Measurements from ENCODE around the gene SLC11A1. TPM values are rescaled to one million over a fixed set of nuclear protein-coding genes. Genes with fewer than 3 reads are reported as not detected.
A peak's percentile ranks its signal among the peaks of the same experiment; 100 is the strongest.

The SLC11A1 gene
- total and polyA plus RNA-seq, 5 donors from 2014 or later: 0.47 to 1.4 (median 0.74) TPM

DNA sequence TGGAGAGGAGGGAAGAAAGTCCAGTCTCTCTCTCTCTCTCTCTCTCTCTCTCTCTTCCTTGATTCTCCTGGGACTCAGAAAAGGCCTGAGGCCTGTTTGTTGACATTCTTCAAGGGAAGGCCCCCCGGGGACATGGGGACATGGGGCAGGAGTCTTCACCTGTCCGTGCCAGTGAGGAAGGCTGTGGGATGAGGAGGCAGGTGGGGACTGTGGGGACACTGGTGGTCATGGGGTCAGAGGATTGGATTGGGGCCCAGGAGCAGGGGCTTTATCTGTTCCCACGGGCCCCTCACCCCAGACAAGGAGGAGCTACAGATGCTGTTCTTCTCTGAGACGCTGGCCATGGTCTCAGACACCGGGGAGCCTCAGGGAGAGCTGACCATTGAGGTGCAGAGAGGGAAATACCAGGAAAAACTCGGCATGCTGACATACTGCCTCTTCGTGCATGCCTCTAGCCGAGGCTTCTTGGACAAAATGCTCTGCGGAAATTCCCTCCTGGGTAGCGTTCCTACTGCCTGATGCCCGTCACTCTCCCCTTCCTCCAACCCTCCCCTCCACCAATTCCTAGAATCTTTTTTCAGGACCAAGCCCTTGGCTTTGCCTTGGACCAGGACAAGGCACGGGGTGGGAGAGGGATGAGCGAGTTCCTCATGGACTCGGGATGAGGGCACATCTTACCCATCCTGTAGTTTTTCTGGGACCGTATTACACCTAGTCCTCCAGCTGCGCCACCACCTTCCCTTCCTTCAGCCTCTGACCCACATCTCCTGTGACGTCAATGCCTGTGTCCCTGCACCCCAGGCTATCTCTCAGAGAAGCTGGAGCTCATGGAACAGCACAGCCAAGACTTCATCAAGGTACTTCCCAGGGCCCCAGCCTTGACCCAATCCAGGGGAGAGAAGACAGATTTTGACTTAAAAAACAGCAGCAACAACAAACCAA is 24.6 kb upstream of the SLC11A1 start:
- Mint-ChIP-seq H3K27ac (peak overlapping the region in 1 of 3 donors; percentile 66), H3K36me3 (no peaks in the 10 kb centered on the region), H3K27me3 (peaks cover 5% of the 10 kb centered on the region), H3K4me3 (no peak overlapping the region), H3K9me3 (peaks cover 0 to 4% (median 0%) of the 10 kb centered on the region in 7 donors), H3K4me1 (peaks cover 0 to 4% (median 0%) of the 10 kb centered on the region in 4 donors)
- Histone ChIP-seq H3K4me1 (ENCODE audit: control insufficient read depth, insufficient read depth, low read length, poor library complexity, severe bottlenecking) (no peaks in the 10 kb centered on the region), H3K27ac (ENCODE audit: insufficient read depth, low read length, poor library complexity, severe bottlenecking) (no peak overlapping the region), H3K4me3 (ENCODE audit: low read depth, low read length) (no peak overlapping the region), H3K36me3 (ENCODE audit: control insufficient read depth, insufficient read depth, low read length) (no peaks in the 10 kb centered on the region), H3K9me3 (ENCODE audit: control insufficient read depth in 2 of 2, low read length in 2 of 2) (peaks cover under 1 to 2% of the 10 kb centered on the region in 2 experiments), H3K27me3 (ENCODE audit: control insufficient read depth, insufficient read depth, low read length) (no peaks in the 10 kb centered on the region)
- ATAC-seq (ENCODE audit: low read depth in 2 of 2): no peak
- no peak for DNase-seq

DNA sequence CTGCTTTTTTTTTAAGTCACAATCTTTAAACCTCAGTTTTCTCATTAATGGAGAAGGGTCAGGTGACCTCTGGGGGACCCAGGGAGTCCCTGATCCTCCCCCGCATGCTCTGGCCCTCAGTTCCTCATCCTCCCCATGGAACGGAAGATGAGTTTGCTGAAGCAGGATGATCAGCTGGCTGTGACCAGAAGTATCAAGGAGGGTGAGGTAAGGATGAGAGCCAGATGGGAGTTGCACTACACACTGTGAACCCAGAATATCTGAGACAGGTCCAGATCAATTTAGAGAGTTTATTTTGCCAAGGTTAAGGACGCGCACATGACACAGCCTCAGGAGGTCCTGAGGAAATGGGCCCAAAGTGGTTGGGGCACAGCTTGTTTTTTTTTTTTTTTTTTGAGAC is 21.6 kb upstream of the SLC11A1 start:
- DNase-seq (no peak), ATAC-seq (ENCODE audit: low read depth in 2 of 2) (no peak)
- H3K9me3 ChIP-seq (ENCODE audit: control insufficient read depth in 2 of 2, low read length in 2 of 2): no peaks in the 10 kb centered on the region
- no peaks in the 10 kb centered on the region for H3K36me3 ChIP-seq (ENCODE audit: control insufficient read depth, insufficient read depth, low read length)
- no peak overlapping the region for H3K4me3 ChIP-seq (ENCODE audit: low read depth, low read length)
- Mint-ChIP-seq H3K4me1 (peaks cover 0 to 8% (median 0%) of the 10 kb centered on the region in 4 donors), H3K27me3 (no peaks in the 10 kb centered on the region), H3K27ac (peak overlapping the region in 1 of 3 donors; percentile 82), H3K36me3 (no peaks in the 10 kb centered on the region), H3K9me3 (no peaks in the 10 kb centered on the region), H3K4me3 (no peak overlapping the region)
- H3K27ac ChIP-seq (ENCODE audit: insufficient read depth, low read length, poor library complexity, severe bottlenecking): no peak overlapping the region
- H3K27me3 ChIP-seq (ENCODE audit: control insufficient read depth, insufficient read depth, low read length): no peaks in the 10 kb centered on the region
- H3K4me1 ChIP-seq (ENCODE audit: control insufficient read depth, insufficient read depth, low read length, poor library complexity, severe bottlenecking): no peaks in the 10 kb centered on the region

DNA sequence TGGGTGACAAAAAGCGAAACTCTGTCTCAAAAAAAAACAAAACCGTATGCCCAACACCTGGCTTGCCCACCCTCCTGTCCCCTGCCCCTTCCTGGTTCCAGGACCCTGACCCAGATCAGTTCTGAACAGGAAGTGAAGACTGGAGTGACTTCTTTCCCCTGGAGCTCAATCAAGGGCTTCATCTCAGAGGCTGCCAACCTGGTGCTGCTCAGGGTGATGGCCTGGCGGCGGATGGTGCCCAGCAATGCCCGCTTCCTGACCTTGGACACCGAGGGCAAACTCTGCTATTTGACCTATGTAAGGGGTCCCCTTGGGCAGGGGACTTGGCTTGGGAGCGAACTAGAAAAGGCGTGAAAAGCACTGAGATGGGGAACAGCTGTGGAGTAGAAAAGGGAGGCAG is 19.5 kb upstream of the SLC11A1 start:
- DNase-seq (no peak), ATAC-seq (ENCODE audit: low read depth in 2 of 2) (no peak)
- Histone ChIP-seq H3K4me3 (ENCODE audit: low read depth, low read length) (no peak overlapping the region), H3K27ac (ENCODE audit: insufficient read depth, low read length, poor library complexity, severe bottlenecking) (no peak overlapping the region), H3K27me3 (ENCODE audit: control insufficient read depth, insufficient read depth, low read length) (no peaks in the 10 kb centered on the region), H3K4me1 (ENCODE audit: control insufficient read depth, insufficient read depth, low read length, poor library complexity, severe bottlenecking) (peaks cover 3% of the 10 kb centered on the region), H3K36me3 (ENCODE audit: control insufficient read depth, insufficient read depth, low read length) (no peaks in the 10 kb centered on the region), H3K9me3 (ENCODE audit: control insufficient read depth in 2 of 2, low read length in 2 of 2) (no peaks in the 10 kb centered on the region)
- Mint-ChIP-seq H3K4me1 (peaks cover 0 to 11% (median 0%) of the 10 kb centered on the region in 4 donors), H3K27ac (no peak overlapping the region), H3K27me3 (no peaks in the 10 kb centered on the region), H3K4me3 (no peak overlapping the region), H3K9me3 (peaks cover 0 to 2% (median 0%) of the 10 kb centered on the region in 7 donors), H3K36me3 (no peaks in the 10 kb centered on the region)

GRCh38 chr2:218363736-218364135 is 18.3 kb upstream of the SLC11A1 start:
- H3K36me3 Mint-ChIP-seq: no peaks in the 10 kb centered on the region
- ATAC-seq (ENCODE audit: low read depth in 2 of 2) (no peak), DNase-seq (no peak)
- H3K27me3 Mint-ChIP-seq: no peaks in the 10 kb centered on the region
- peaks cover 0 to 17% (median under 1%) of the 10 kb centered on the region in 4 donors for H3K4me1 Mint-ChIP-seq
- no peaks in the 10 kb centered on the region for H3K27me3 ChIP-seq (ENCODE audit: control insufficient read depth, insufficient read depth, low read length)
- H3K27ac ChIP-seq (ENCODE audit: insufficient read depth, low read length, poor library complexity, severe bottlenecking): no peak overlapping the region
- H3K9me3 ChIP-seq (ENCODE audit: control insufficient read depth in 2 of 2, low read length in 2 of 2): no peaks in the 10 kb centered on the region
- peak overlapping the region in 1 of 4 donors; percentile 25 for H3K4me3 Mint-ChIP-seq
- no peak overlapping the region for H3K4me3 ChIP-seq (ENCODE audit: low read depth, low read length)
- H3K4me1 ChIP-seq (ENCODE audit: control insufficient read depth, insufficient read depth, low read length, poor library complexity, severe bottlenecking): peaks cover 10% of the 10 kb centered on the region
- H3K9me3 Mint-ChIP-seq: peaks cover 0 to 2% (median 0%) of the 10 kb centered on the region in 7 donors
- no peak overlapping the region for H3K27ac Mint-ChIP-seq
- no peaks in the 10 kb centered on the region for H3K36me3 ChIP-seq (ENCODE audit: control insufficient read depth, insufficient read depth, low read length)

GRCh38 chr2:218364196-218364595 is 17.9 kb upstream of the SLC11A1 start:
- Histone ChIP-seq H3K9me3 (ENCODE audit: control insufficient read depth in 2 of 2, low read length in 2 of 2) (no peaks in the 10 kb centered on the region), H3K27me3 (ENCODE audit: control insufficient read depth, insufficient read depth, low read length) (no peaks in the 10 kb centered on the region), H3K36me3 (ENCODE audit: control insufficient read depth, insufficient read depth, low read length) (no peaks in the 10 kb centered on the region), H3K27ac (ENCODE audit: insufficient read depth, low read length, poor library complexity, severe bottlenecking) (no peak overlapping the region), H3K4me1 (ENCODE audit: control insufficient read depth, insufficient read depth, low read length, poor library complexity, severe bottlenecking) (peaks cover 10% of the 10 kb centered on the region), H3K4me3 (ENCODE audit: low read depth, low read length) (no peak overlapping the region)
- DNase-seq (no peak), ATAC-seq (ENCODE audit: low read depth in 2 of 2) (no peak)
- H3K4me1 Mint-ChIP-seq: peaks cover 0 to 21% (median 2%) of the 10 kb centered on the region in 4 donors
- peaks cover 0 to 2% (median 0%) of the 10 kb centered on the region in 7 donors for H3K9me3 Mint-ChIP-seq
- H3K36me3 Mint-ChIP-seq: no peaks in the 10 kb centered on the region
- no peaks in the 10 kb centered on the region for H3K27me3 Mint-ChIP-seq
- H3K27ac Mint-ChIP-seq: no peak overlapping the region
- peak overlapping the region in 1 of 4 donors; percentile 25 for H3K4me3 Mint-ChIP-seq

DNA sequence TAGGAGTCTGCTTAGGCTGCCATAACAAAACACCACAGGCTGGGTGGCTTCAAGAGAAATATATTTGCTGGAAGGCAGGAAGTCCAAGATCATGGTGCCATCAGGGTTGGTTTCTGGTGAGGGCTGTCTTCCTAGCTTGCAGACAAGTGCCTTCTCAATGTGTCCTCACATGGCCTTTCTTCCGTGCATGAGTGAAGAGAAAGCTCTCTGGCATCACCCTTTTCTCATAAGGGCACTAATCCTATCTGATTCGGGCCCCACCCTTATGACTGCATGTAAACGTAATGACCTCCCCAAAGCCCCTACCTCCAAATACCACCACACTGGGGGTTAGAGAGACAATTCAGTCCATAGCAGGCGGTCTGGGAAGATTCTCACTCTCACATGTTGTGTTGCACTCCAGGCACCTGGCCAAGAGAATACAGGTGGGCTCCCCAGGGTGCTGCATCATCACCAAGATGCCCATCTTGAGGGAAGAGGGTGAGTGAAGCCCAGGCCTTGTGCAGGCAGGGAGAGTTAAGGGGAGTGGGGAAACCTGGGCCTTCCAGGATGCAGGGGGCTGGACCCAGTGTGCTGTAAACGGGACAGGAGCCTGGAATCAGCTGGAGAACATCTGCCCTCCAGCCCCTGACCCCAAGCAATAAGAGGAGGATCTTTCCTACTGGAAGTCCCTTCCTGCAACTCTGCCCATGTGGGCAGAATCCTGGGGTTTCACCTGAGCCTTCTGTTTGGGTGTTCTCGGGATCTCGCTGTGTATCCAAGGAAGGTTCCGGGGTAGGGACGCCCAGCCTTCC is 15.3 kb upstream of the SLC11A1 start:
- no peak for DNase-seq
- no peak for ATAC-seq (ENCODE audit: low read depth in 2 of 2)

GRCh38 chr2:218367415-218368149 is 14.5 kb upstream of the SLC11A1 start:
- H3K9me3 Mint-ChIP-seq: peaks cover 0 to 2% (median 0%) of the 10 kb centered on the region in 7 donors
- H3K4me3 Mint-ChIP-seq: peak overlapping the region; percentile 65 to 88 (median 82)
- H3K27ac Mint-ChIP-seq: peak overlapping the region; percentile 79 to 96 (median 85)

More for the DNA sequence above, 15.3 kb upstream of the SLC11A1 start:
- Histone ChIP-seq H3K27me3 (ENCODE audit: control insufficient read depth, insufficient read depth, low read length) (no peaks in the 10 kb centered on the region), H3K4me1 (ENCODE audit: control insufficient read depth, insufficient read depth, low read length, poor library complexity, severe bottlenecking) (peaks cover 10% of the 10 kb centered on the region), H3K9me3 (ENCODE audit: control insufficient read depth in 2 of 2, low read length in 2 of 2) (no peaks in the 10 kb centered on the region), H3K36me3 (ENCODE audit: control insufficient read depth, insufficient read depth, low read length) (no peaks in the 10 kb centered on the region), H3K4me3 (ENCODE audit: low read depth, low read length) (peak overlapping the region; percentile 44), H3K27ac (ENCODE audit: insufficient read depth, low read length, poor library complexity, severe bottlenecking) (peak overlapping the region; percentile 72)
- H3K4me1 Mint-ChIP-seq: peaks cover 0 to 34% (median 9%) of the 10 kb centered on the region in 4 donors
- H3K36me3 Mint-ChIP-seq: no peaks in the 10 kb centered on the region
- H3K27ac Mint-ChIP-seq: peak overlapping the region; percentile 56 to 91 (median 82)
- peak overlapping the region; percentile 65 to 84 (median 75) for H3K4me3 Mint-ChIP-seq
- H3K27me3 Mint-ChIP-seq: no peaks in the 10 kb centered on the region
- H3K9me3 Mint-ChIP-seq: peaks cover 0 to 2% (median 0%) of the 10 kb centered on the region in 7 donors

More at GRCh38 chr2:218367415-218368149, 14.5 kb upstream of the SLC11A1 start:
- no peaks in the 10 kb centered on the region for H3K36me3 ChIP-seq (ENCODE audit: control insufficient read depth, insufficient read depth, low read length)
- no peaks in the 10 kb centered on the region for H3K27me3 ChIP-seq (ENCODE audit: control insufficient read depth, insufficient read depth, low read length)
- H3K27ac ChIP-seq (ENCODE audit: insufficient read depth, low read length, poor library complexity, severe bottlenecking): peak overlapping the region; percentile 72
- no peaks in the 10 kb centered on the region for H3K36me3 Mint-ChIP-seq
- peaks cover 10% of the 10 kb centered on the region for H3K4me1 ChIP-seq (ENCODE audit: control insufficient read depth, insufficient read depth, low read length, poor library complexity, severe bottlenecking)
- peak overlapping the region; percentile 73 for H3K4me3 ChIP-seq (ENCODE audit: low read depth, low read length)
- H3K4me1 Mint-ChIP-seq: peaks cover 0 to 34% (median 9%) of the 10 kb centered on the region in 4 donors
- ATAC-seq (ENCODE audit: low read depth in 2 of 2) (peak; percentile 77 to 80), DNase-seq (peak; percentile 58 to 77 (median 61))
- no peaks in the 10 kb centered on the region for H3K9me3 ChIP-seq (ENCODE audit: control insufficient read depth in 2 of 2, low read length in 2 of 2)
- no peaks in the 10 kb centered on the region for H3K27me3 Mint-ChIP-seq

Data from CD4-positive, CD25-positive, alpha-beta regulatory T cell (primary cell).